AG04450 (cell line): ENCODE results near the gene BCAP31. TPM values are rescaled to one million over a fixed set of nuclear protein-coding genes. Genes with fewer than 3 reads are reported as not detected.
A peak's percentile ranks its signal among the peaks of the same experiment; 100 is the strongest.

Experiments used
- CTCF ChIA-PET: fragments of 300-600, 350-600 bp; formaldehyde crosslinking; extraction: SDS; loops from one replicate; lab custom pipeline; 2022; ENCODE audit warnings: antibody characterized with exemption, inconsistent platforms; lab: Charles Lee
- POLR2A ChIA-PET: fragments of 350-600 bp; formaldehyde crosslinking; extraction: SDS; loops from one replicate; lab custom pipeline; 2021; ENCODE audit warnings: antibody characterized with exemption, inconsistent platforms; lab: Yijun Ruan, JAX
- DNase-seq: peaks from one replicate; pipeline ENCODE4 v3.0.0-alpha.2; 2011; ENCODE audit warnings: low read depth, low spot score
- H3K27ac ChIP-seq: one replicate; pipeline ENCODE4 v1.5.1; 2012; ENCODE audit warnings: low read depth, low read length, control low read depth
- H3K27me3 ChIP-seq: one replicate; pipeline ENCODE4 v1.6.0; 2012; ENCODE audit warnings: low read length; ENCODE audit not compliant: control insufficient read depth, insufficient read depth
- H3K4me3 ChIP-seq: 2 replicates; pipeline ENCODE4 v1.5.1; 2011; ENCODE audit warnings: mild to moderate bottlenecking, low read depth, low read length, control low read depth
- H3K9me3 ChIP-seq: 2 replicates; pipeline ENCODE4 v1.5.1; 2012; ENCODE audit warnings: low read length; ENCODE audit not compliant: control insufficient read depth, insufficient read depth
- CTCF ChIP-seq: IDR thresholded peaks from 2 replicates; pipeline ENCODE4 v1.5.1; 2011; ENCODE audit warnings: low read depth, low read length, control low read depth, inconsistent platforms
- polyA minus RNA-seq: library from RNA; depleted of rRNA, polyadenylated mRNA; stranded (reverse); fragments of >200 nt; gene quantifications from 2 replicates; pipeline ENCODE4 v1.2.3, GENCODE V29; 2011; rRNA and poly(A)+ RNA removed
- polyA plus RNA-seq: library from polyadenylated mRNA; depleted of rRNA; stranded (reverse); fragments of >200 nt; gene quantifications from 2 replicates; pipeline ENCODE4 v1.2.3, GENCODE V29; 2011; rRNA removed

The BCAP31 gene
- polyA plus RNA-seq (108 and 114 TPM in 2 replicates), polyA minus RNA-seq (69.0 and 80.9 TPM in 2 replicates)

GRCh38 chrX:153724252-153725038, at the start of gene BCAP31, which contains the start of gene ABCD1:
BCAP31 (minus strand) TSS chrX:153724387; CDS start chrX:153723244, 1,143 bp downstream.
ABCD1 (plus strand) TSS chrX:153724856; CDS start chrX:153725267, 411 bp downstream.
- H3K27me3 ChIP-seq, result no peaks in the 10 kb centered on the region
- peak; percentile 53 for DNase-seq
- H3K27ac ChIP-seq, result peak within 1 kb of the TSS; percentile 65
- peak within 1 kb of the TSS; percentile 66 for H3K4me3 ChIP-seq
- TF ChIP-seq CTCF, result no peak
- H3K9me3 ChIP-seq, result no peaks in the 10 kb centered on the region
- ChIA-PET CTCF (no interaction called here), POLR2A (interaction anchor here (0.9 kb wide), 1 partner anchor 125 kb away, joined by 6 read pairs; the partner anchor contains the start of gene CCNQ)

DNA sequence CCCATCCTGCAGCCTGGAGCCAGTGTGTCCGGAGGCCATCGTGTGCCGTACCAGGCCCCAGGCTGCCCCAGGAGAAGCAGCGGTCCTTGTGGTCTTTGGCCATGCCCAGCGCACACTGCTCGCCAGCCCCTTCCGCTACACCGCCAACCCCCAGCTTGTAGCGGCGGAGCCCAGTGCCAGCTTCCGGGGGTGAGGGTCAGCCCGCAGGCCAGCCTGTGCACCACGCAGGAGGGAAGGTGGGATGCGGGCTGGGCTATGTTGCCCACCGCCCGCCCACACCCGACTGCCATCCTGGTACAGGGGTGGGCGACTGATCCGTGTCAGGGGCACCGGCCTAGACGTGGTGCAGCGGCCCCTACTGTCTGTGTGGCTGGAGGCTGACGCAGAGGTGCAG, 49.0 kb upstream of the BCAP31 start:
- POLR2A ChIA-PET, result no interaction called here
- no peak for DNase-seq
- TF ChIP-seq CTCF, result no peak
- Histone ChIP-seq H3K27me3 (no peaks in the 10 kb centered on the region), H3K4me3 (no peak overlapping the region), H3K9me3 (no peaks in the 10 kb centered on the region), H3K27ac (no peak overlapping the region)
- CTCF ChIA-PET, result no interaction called here

GRCh38 chrX:153772316-153773217, 48.4 kb upstream of the BCAP31 start:
- no peak for TF ChIP-seq CTCF
- H3K27ac ChIP-seq, result no peak overlapping the region
- H3K27me3 ChIP-seq, result no peaks in the 10 kb centered on the region
- H3K4me3 ChIP-seq, result no peak overlapping the region
- ChIA-PET POLR2A (no interaction called here), CTCF (no interaction called here)
- no peaks in the 10 kb centered on the region for H3K9me3 ChIP-seq
- no peak for DNase-seq

- no peak for TF ChIP-seq CTCF
- POLR2A ChIA-PET, result no interaction called here
- DNase-seq, result no peak
Measured at GRCh38 chrX:153771415-153772315, 47.5 kb upstream of the BCAP31 start.

More at GRCh38 chrX:153771415-153772315, 47.5 kb upstream of the BCAP31 start:
- no peak overlapping the region for H3K4me3 ChIP-seq
- no peak overlapping the region for H3K27ac ChIP-seq
- CTCF ChIA-PET, result no interaction called here
- no peaks in the 10 kb centered on the region for H3K27me3 ChIP-seq
- no peaks in the 10 kb centered on the region for H3K9me3 ChIP-seq
